SKM-1 (cell line): ENCODE results near the gene ZNF212.
"Not testable (repeated sequence)": the region's sequence is repeated elsewhere in the genome, so short reads cannot be mapped to it uniquely, and the experiment has no call there.

Source experiments
- DNase-seq: peaks from one replicate; lab custom pipeline; 2025; ENCODE audit not compliant: unreplicated experiment; lab: John Stamatoyannopoulos, UW

Gene ZNF212

DNA sequence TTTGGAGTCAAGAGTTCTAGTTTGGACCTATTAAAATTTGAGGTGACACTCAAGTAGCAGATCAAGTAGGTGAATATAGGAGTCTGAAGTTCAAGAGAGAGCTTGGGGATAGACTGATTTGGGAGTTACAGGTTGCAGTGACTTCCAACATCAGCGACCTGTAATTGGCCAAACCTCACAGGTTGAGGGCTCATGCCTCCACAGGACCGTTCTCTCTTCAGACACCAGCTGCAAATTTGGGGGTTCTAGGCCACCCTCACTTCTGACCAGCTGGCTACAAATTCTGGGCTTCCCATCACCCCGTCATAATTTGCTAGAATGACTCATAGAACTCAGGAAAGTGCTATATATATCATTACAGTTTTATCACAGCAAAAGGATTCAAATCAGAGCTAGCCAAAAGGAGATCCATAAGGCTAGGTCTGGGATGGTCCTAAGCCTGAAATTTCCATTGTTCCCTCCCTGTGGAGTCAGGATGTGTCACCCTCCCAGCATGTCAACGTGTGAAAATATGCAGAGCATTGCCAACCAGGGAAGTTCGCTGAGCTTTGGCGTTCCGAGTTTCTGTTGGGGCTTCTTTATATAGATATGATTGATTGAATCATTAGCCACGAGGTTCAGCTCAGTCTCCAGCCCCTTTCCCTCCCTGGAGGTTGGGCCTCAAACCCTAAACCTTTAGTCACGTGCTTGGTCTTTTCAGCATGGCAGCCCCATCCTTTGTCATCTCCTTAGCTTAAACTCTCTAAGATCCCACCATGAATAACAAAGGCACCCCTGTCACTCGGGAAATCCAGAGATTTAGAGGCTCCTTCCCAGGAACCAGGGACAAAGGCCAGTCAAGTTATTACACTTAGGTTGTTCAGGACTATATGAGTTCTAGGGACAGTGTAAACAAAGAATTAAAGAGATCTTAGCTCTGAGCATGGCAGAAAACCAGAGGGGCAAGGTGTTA, 20.7 kb upstream of the ZNF212 start:
- DNase-seq: no peak

DNA sequence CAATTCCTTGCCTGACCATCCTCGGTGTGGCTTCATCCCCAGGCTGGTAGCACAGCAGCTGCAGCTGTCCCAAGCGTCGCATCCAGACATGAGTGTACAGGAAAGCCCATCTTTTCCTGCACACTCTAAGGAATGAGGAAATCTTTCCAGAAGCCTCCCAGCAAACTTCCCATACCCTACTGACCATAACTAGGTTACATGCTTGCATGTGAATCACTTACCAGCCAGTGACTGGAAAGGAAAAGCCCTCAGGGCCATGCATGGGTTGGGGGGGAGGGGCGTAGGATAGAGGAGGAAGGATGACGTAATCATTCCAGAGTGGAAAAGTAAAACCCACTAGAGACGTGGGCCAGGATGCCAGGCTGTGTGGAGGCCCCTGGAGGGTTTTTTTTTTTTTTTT, 18.9 kb upstream of the ZNF212 start:
- no peak for DNase-seq

DNA sequence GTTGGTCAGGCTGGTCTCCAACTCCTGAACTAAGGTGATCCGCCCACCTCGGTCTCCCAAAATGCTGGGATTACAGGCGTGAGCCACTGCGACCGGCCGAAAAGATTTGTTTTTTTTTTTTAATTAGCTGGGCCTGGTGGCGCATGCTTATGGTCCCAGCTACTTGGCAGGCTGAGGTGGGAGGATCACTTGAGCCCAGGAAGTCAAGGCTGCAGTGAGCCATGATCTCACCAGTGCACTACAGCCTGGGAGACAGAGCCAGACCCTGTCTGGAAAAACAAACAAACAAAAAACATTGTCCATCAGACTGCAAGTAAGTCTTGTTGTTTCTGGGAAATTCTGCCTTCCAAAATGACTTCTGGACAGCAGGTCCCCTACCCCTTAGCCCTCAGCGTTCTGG, 16.3 kb upstream of the ZNF212 start:
- no peak for DNase-seq

- no peak for DNase-seq
Observed at GRCh38 chr7:149223761-149224160, 15.7 kb upstream of the ZNF212 start.

- no peak for DNase-seq
Observed at GRCh38 chr7:149224352-149224751, 15.1 kb upstream of the ZNF212 start.

- DNase-seq: no peak
Observed at GRCh38 chr7:149225106-149225505, 14.3 kb upstream of the ZNF212 start.

DNA sequence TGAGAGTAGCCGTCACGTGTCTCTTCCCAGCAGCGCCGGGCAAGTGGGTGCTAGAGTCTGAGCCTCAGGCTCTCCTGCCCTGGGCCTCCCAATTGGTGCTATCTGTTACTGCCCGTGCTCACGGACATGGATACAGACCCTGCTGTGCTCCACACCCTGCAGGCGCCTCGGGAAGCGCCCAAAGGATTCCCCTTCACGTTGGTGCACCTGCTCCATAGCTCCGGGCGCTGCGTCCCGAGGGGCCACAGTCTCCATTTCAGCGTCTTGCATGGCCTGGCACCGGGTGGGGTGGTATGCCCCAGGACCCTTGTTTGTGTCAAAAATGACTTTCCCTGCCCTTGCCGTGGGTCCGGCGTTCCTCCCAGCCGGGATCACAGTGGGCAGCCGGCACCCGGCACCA, 13.8 kb upstream of the ZNF212 start:
- no peak for DNase-seq

DNA sequence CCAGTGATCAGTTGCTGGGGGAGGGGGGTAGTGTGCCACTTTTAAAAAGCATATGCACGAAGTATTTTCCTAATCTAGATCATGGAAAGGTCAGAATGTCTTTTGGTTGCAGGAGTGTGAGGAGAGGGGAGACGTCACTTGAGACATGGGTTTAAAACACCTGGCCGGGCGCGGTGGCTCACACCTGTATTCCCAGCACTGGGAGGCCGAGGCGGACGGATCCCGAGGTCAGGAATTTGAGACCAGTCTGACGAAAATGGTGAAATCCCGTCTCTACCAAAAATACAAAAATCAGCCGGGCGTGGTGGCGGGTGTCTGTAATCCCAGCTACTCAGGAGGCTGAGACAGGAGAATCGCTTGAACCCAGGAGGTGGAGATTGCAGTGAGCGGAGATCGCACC, 13.1 kb upstream of the ZNF212 start:
- not testable (repeated sequence) for DNase-seq

DNA sequence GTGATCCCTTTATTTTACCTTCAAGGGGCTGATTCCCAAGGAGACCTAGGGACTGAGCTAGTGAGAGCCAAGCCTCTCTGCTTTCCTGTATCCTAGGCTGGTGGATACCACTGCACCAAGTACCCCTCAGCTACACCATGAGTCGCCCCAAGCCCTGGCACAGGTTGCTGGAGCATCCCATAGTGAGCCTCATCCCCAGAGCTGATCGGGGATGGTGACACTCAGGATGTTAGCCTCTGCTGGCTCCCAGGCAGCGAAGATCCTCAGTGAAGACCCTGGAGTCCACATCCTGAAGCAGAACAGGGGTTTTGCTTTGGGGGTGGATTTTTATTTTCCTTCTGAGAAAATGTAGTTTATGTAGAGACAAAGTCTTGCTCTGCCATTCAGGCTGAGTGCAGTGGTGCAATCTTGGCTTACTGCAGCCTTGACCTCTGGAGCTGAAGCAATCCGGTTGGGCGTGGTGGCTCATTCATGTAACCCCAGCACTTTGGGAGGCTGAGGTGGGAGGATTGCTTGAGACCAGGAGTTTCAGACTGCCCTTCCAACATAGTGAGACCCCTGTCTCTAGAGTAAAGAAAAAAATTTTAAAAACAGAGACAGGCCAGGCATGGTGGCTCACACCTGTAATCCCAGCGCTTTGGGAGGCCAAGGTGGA, 12.5 kb upstream of the ZNF212 start:
- no peak for DNase-seq

DNA sequence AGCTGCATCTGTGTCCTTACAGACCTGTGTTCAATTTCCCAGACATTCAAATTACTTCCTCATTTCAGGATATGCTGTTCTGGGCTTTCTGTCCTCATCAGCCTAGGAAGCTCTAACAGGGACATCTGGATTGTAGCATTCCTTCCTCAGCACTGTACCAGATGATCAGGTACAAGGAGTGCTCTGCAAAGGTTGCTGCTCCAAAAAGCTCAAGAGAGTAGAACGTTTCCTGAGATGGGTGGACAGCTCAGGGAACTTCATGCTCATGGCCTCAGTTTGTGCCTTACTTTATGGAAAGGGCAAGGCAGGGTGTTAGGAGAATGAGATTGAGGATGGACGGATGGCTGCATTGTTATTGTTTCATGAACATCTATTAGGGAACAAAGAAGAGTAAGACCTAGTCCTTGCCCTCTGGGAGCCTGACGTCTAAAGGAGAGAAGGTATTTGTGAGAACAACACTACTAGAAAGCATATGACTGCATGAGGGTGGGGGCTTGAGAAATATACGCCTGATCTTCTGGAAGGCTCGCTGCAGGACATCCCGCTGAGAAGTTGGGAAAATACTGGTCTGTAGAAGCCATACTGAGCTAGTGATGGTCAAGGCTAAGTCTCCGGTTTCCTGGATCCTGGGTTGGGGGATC, 10.5 kb upstream of the ZNF212 start:
- DNase-seq: no peak

DNA sequence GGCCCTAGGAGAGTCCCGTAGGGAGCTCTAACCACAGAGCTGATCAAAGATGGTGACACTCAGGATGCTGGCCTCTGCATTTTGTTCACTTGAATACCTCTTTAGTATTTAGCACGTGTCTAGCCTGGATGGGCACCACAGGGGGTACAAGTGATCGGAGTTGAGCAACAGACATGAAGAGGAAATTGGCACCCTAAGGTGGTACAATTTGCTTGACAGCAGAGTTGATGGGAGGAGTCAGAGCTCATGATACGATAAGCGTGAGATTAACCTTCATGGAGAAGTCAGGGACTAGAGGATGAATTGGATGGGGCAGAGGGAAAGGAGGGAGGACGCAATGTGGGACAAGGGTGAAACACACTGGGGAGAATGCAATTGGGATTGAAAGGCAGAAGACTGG, 9.9 kb upstream of the ZNF212 start:
- no peak for DNase-seq

- no peak for DNase-seq
Observed at GRCh38 chr7:149232362-149232761, 7.1 kb upstream of the ZNF212 start.

DNA sequence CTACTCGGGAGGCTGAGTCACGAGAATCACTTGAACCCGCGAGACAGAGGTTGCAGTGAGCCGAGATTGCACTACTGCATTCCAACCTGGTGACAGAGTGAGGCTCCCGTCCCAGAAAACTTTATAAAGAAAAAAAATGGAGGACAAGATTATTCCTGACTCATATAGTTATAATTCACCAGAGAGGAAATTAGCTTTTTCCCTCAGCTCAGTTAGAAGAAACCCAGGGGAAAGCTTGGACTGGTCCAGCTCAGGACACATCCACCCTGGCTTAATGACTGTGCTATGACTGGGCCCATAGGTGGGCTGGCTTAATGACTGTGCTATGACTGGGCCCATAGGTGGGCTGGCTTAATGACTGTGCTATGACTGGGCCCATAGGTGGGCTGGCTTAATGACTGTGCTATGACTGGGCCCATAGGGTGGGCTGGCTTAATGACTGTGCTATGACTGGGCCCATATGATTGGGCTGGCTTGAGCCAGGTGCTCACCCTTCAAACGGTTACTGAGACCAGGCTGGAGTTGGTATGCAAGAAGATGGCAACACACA, 5.7 kb upstream of the ZNF212 start:
- not testable (repeated sequence) for DNase-seq

DNA sequence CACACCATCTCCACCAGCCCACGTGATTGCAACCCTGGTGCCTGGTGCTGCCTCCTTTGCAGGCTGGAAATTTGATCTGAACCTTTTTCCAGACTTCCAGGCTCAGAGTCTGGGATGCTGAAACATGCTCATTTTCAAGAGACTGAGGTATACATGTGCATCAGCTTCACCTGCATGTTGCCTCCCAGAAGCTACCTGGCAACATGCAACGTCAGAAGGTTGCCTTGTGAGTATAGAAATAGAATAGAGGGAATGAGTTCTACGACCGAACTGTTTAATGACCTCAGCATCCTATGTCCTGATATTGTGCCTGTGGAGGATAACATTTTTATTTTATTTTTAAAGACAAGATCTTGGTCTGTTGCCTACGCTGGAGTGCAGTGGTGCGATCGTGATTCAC, 1.9 kb upstream of the ZNF212 start:
- DNase-seq: no peak

GRCh38 chr7:149238051-149238450, 1.4 kb upstream of the ZNF212 start:
- no peak for DNase-seq

DNA sequence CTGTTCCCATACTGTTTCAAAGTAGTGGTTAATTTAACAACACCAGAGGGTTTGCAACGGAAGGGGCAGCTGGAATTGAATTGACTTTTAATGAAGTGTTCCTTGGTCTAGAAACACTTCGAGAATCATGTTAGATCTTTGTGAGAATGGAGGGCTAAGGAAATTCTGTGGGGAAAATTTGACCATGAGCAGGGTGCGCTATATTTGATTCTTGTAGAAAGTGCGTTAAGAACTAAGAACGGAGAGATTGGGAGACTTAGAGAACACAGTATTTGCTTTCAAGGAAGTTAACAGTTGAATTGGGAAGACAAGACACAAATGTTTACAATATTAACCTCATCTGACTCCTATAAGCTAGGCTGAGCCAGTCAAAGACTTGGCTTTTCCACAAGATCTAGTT, 1.2 kb downstream of the ZNF212 start:
- no peak for DNase-seq

GRCh38 chr7:149241696-149242095, 2.2 kb downstream of the ZNF212 start:
- DNase-seq: no peak

- DNase-seq: no peak
Observed at GRCh38 chr7:149245244-149245643, 5.8 kb downstream of the ZNF212 start.

GRCh38 chr7:149245744-149246143, 6.3 kb downstream of the ZNF212 start:
- no peak for DNase-seq

- DNase-seq: no peak
Observed at GRCh38 chr7:149248777-149249176, 9.3 kb downstream of the ZNF212 start.

DNA sequence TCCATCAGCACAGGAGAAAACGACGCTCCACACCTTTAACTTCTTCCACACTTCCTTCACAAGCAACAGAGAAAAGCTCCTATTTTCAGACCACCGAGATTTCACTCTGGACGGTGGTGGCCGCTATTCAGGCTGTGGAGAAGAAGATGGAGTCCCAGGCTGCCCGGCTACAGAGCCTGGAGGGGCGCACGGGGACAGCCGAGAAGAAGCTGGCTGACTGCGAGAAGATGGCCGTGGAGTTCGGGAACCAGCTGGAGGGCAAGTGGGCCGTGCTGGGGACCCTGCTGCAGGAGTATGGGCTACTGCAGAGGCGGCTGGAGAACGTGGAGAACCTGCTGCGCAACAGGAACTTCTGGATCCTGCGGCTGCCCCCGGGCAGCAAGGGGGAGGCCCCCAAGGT, 10.7 kb downstream of the ZNF212 start:
- not testable (repeated sequence) for DNase-seq

GRCh38 chr7:149251518-149251917, 12.1 kb downstream of the ZNF212 start:
- not testable (repeated sequence) for DNase-seq
